ENCODE data around the gene SLC4A8. TPM values are rescaled to one million over a fixed set of nuclear protein-coding genes. Genes with fewer than 3 reads are reported as not detected.

The SLC4A8 gene
- total RNA-seq, 2 experiments from 2014 or later: 1.0 to 6.7 TPM

- ChIA-PET CTCF (ENCODE audit: unreplicated experiment) (interaction anchor here (0.6 kb wide), 1 partner anchor 49 kb away, joined by 3 read pairs; no protein-coding TSS in a partner anchor), POLR2A (no interaction called here)
- H3K4me3 ChIP-seq (ENCODE audit: low read depth, low read length, poor library complexity, severe bottlenecking): no peak overlapping the region
- intact Hi-C loops (cut with micrococcal nuclease; ENCODE audit: unreplicated experiment): no loop called here
- H4K20me1 ChIP-seq (ENCODE audit: insufficient read depth, low read length): no peaks in the 10 kb centered on the region
- no peak overlapping the region for H3K27ac ChIP-seq (ENCODE audit: low read depth, low read length, poor library complexity, severe bottlenecking)
- peak; percentile 16 for DNase-seq (ENCODE audit: low spot score)
- no peaks in the 10 kb centered on the region for H3K79me2 ChIP-seq (ENCODE audit: insufficient read depth, low read depth, low read length)
- TF ChIP-seq EZH2phosphoT487 (IDR thresholded peaks at IDR 0.05; ENCODE audit: borderline replicate concordance, low read depth, low read length) (no peak), CTCF (conservative IDR thresholded peaks at IDR 0.05; ENCODE audit: low read length) (0 out of 2 replicates have a peak, but pooled peaks have one; percentile 26)
- BruUV-seq (replicated peaks): no TSS peak
- peak overlapping the region; percentile 54 for H2AFZ ChIP-seq (ENCODE audit: low read length)
- peak overlapping the region; percentile 65 for H3K4me2 ChIP-seq (ENCODE audit: low read length)
- no peaks in the 10 kb centered on the region for H3K9me3 ChIP-seq (ENCODE audit: low read length)
- peaks cover 18% of the 10 kb centered on the region for H3K4me1 ChIP-seq (ENCODE audit: insufficient read depth, low read length, poor library complexity, severe bottlenecking)
- no peaks in the 10 kb centered on the region for H3K36me3 ChIP-seq (ENCODE audit: insufficient read depth, low read length)
- no peaks in the 10 kb centered on the region for H3K9me2 ChIP-seq (ENCODE audit: insufficient read depth, low read length)
Observed at GRCh38 chr12:51482929-51483697, 58.5 kb downstream of the SLC4A8 start.

GRCh38 chr12:51484119-51484518 lies 59.5 kb downstream of the SLC4A8 start:
- BruUV-seq (replicated peaks): no TSS peak
- TF ChIP-seq CTCF (conservative IDR thresholded peaks at IDR 0.05; ENCODE audit: low read length) (no peak), EZH2phosphoT487 (IDR thresholded peaks at IDR 0.05; ENCODE audit: borderline replicate concordance, low read depth, low read length) (no peak)
- H3K9me3 ChIP-seq (ENCODE audit: low read length): no peaks in the 10 kb centered on the region
- no peak overlapping the region for H3K4me3 ChIP-seq (ENCODE audit: low read depth, low read length, poor library complexity, severe bottlenecking)
- intact Hi-C loops (cut with micrococcal nuclease; ENCODE audit: unreplicated experiment): no loop called here
- ChIA-PET CTCF (ENCODE audit: unreplicated experiment) (no interaction called here), POLR2A (no interaction called here)
- no peak for DNase-seq (ENCODE audit: low spot score)
- no peaks in the 10 kb centered on the region for H3K79me2 ChIP-seq (ENCODE audit: insufficient read depth, low read depth, low read length)
- H4K20me1 ChIP-seq (ENCODE audit: insufficient read depth, low read length): no peaks in the 10 kb centered on the region
- no peak overlapping the region for H2AFZ ChIP-seq (ENCODE audit: low read length)
- H3K27ac ChIP-seq (ENCODE audit: low read depth, low read length, poor library complexity, severe bottlenecking): no peak overlapping the region
- no peaks in the 10 kb centered on the region for H3K9me2 ChIP-seq (ENCODE audit: insufficient read depth, low read length)
- H3K36me3 ChIP-seq (ENCODE audit: insufficient read depth, low read length): no peaks in the 10 kb centered on the region
- H3K4me1 ChIP-seq (ENCODE audit: insufficient read depth, low read length, poor library complexity, severe bottlenecking): peaks cover 18% of the 10 kb centered on the region
- H3K4me2 ChIP-seq (ENCODE audit: low read length): no peak overlapping the region

- no peaks in the 10 kb centered on the region for H3K9me2 ChIP-seq (ENCODE audit: insufficient read depth, low read length)
- H2AFZ ChIP-seq (ENCODE audit: low read length): no peak overlapping the region
- H3K4me2 ChIP-seq (ENCODE audit: low read length): no peak overlapping the region
- no TSS peak for BruUV-seq (replicated peaks)
- peaks cover 2% of the 10 kb centered on the region for H3K4me1 ChIP-seq (ENCODE audit: insufficient read depth, low read length, poor library complexity, severe bottlenecking)
- no peak overlapping the region for H3K4me3 ChIP-seq (ENCODE audit: low read depth, low read length, poor library complexity, severe bottlenecking)
- H4K20me1 ChIP-seq (ENCODE audit: insufficient read depth, low read length): no peaks in the 10 kb centered on the region
- H3K36me3 ChIP-seq (ENCODE audit: insufficient read depth, low read length): no peaks in the 10 kb centered on the region
- intact Hi-C loops (cut with micrococcal nuclease; ENCODE audit: unreplicated experiment): no loop called here
- TF ChIP-seq EZH2phosphoT487 (IDR thresholded peaks at IDR 0.05; ENCODE audit: borderline replicate concordance, low read depth, low read length): no peak
- no peak for TF ChIP-seq CTCF (conservative IDR thresholded peaks at IDR 0.05; ENCODE audit: low read length)
- no peak overlapping the region for H3K27ac ChIP-seq (ENCODE audit: low read depth, low read length, poor library complexity, severe bottlenecking)
- no peak for DNase-seq (ENCODE audit: low spot score)
- ChIA-PET POLR2A (interaction anchor here (0.6 to 0.7 kb wide), 2 partner anchors 39 to 89 kb away, joined by 4 to 5 read pairs; no protein-coding TSS in a partner anchor), CTCF (ENCODE audit: unreplicated experiment) (no interaction called here)
- no peaks in the 10 kb centered on the region for H3K79me2 ChIP-seq (ENCODE audit: insufficient read depth, low read depth, low read length)
- H3K9me3 ChIP-seq (ENCODE audit: low read length): no peaks in the 10 kb centered on the region
Observed at GRCh38 chr12:51488281-51488680, 63.6 kb downstream of the SLC4A8 start.
